ENCODE results near the gene VOPP1.

DNA sequence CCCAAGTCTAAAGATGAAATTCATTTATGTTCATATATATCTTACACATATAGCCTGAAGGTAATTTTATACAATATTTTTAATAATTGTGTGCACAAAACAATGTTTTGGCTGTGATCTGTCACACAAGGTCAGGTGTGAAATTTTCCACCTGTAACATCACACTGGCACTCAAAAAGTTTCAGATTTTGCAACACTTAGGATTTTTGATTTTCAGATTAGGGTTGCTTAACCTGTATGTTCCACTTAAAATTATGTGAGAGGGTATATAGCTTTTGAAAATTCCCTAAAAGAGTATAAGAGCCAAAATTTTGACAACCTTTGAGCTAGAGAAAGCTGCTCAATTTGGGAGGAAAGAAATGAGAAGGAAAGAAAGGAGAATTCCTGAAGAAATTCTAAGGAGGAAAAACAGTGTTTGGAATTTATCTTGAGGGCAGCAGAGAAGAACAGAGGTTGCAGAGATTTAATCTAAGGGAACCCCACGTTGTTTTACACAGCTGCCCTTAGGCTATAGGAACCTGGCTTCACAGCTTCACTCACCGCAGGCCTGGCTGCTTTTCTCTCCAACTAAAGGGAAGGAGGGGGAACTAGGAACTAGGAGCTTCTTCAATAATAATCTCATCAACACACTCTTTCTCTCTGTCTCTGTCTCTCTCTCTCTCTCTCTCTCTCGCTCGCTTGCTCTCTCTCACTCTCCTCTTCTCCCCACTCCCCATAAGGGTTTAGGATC, 8.5 kb downstream of the VOPP1 start:
- TF ChIP-seq, protein P1, sequence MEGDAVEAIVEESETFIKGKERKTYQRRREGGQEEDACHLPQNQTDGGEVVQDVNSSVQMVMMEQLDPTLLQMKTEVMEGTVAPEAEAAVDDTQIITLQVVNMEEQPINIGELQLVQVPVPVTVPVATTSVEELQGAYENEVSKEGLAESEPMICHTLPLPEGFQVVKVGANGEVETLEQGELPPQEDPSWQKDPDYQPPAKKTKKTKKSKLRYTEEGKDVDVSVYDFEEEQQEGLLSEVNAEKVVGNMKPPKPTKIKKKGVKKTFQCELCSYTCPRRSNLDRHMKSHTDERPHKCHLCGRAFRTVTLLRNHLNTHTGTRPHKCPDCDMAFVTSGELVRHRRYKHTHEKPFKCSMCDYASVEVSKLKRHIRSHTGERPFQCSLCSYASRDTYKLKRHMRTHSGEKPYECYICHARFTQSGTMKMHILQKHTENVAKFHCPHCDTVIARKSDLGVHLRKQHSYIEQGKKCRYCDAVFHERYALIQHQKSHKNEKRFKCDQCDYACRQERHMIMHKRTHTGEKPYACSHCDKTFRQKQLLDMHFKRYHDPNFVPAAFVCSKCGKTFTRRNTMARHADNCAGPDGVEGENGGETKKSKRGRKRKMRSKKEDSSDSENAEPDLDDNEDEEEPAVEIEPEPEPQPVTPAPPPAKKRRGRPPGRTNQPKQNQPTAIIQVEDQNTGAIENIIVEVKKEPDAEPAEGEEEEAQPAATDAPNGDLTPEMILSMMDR (IDR thresholded peaks at IDR 0.05): no peak
- TF ChIP-seq ZFX (IDR thresholded peaks at IDR 0.05; ENCODE audit: borderline replicate concordance): no peak

Data from 22Rv1 (cell line).